B cell (primary cell): ENCODE results near the gene SMURF2.

ENCODE experiments used
- CTCF ChIP-seq: fragments of 200-600 bp; IDR thresholded peaks from one replicate; pipeline ENCODE4 v1.8.0; 2022; ENCODE audit warnings: antibody characterized with exemption, mild to moderate bottlenecking
- EZH2 ChIP-seq: IDR thresholded peaks from 2 replicates; pipeline ENCODE4 v1.6.1; 2012; ENCODE audit warnings: borderline replicate concordance, low read depth, mild to moderate bottlenecking, moderate library complexity, low read length; ENCODE audit not compliant: insufficient read depth, poor library complexity, severe bottlenecking

GRCh38 chr17:64625541-64625940 is 36.6 kb downstream of the SMURF2 start:
- TF ChIP-seq EZH2 (no peak), CTCF (no peak)
